NCI-H187 treated with DMSO at 0.1 percent for 48 hours (cell line): ENCODE measurements around the gene CEPT1.
A peak's percentile ranks its signal among the peaks of the same experiment; 100 is the strongest.
"Not testable (repeated sequence)": the region's sequence is repeated elsewhere in the genome, so short reads cannot be mapped to it uniquely, and the experiment has no call there.

Experiments used
- DNase-seq: peaks from one replicate; lab custom pipeline; 2025; lab: John Stamatoyannopoulos, UW

The CEPT1 gene

DNA sequence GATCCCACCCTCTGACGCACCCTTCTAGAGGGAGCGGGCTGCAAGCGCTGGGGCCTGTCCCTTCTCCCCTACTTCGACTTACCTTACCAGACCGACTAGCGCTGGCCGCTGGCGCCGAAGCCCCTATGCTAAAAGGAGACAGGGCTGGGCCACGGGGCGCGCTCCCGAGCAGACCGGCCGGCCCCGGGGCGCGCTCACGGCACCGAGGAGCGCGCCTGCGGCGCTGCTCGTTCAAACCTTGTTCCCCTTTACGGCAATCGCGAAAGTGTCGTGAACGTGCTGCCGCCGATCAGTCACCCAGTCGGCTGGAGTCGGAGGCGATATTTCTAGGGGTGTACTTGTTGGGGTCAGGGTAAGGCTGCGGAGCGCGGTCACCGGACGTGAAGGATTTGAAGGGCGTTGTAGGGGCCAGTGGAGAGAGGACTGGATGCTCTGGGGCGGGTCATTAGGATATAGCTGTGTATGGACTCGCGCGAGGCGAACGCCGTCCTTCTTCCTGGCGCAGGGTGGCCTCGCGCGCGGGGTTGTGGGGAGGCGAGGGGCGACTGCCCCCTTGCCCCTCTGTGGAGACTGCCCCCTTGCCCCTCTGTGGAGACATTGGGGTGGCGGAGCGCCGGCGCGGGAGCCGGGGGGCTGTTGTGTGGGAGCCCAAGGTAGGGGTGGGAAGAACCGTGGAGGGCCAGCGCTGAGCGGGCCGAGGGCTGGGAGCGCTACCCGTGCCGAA, at the start of gene CEPT1, which contains the start of gene DRAM2:
CEPT1 (plus strand) TSS at position 268 of the 724 bp plus-strand sequence. CDS start 7,492 bp downstream, outside the sequence.
DRAM2 (minus strand) TSS at position 138 of the 724 bp plus-strand sequence. CDS start 8,539 bp downstream, outside the sequence.
- DNase-seq = peak; percentile 15

DNA sequence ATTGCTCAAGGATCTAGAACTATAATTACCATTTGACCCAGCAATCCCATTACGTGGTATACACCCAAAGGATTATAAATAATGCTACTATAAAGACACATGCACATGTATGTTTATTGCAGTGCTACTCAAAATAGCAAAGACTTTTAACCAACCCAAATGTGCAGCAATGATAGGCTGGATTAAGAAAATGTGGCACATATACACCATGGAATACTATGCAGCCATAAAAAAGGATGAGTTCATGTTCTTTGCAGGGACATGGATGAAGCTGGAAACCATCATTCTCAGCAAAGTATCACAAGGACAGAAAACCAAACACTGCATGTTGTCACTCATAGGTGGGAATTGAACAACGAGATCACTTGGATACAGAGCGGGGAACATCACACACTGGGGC, 44.6 kb upstream of the CEPT1 start:
- not testable (repeated sequence) for DNase-seq

DNA sequence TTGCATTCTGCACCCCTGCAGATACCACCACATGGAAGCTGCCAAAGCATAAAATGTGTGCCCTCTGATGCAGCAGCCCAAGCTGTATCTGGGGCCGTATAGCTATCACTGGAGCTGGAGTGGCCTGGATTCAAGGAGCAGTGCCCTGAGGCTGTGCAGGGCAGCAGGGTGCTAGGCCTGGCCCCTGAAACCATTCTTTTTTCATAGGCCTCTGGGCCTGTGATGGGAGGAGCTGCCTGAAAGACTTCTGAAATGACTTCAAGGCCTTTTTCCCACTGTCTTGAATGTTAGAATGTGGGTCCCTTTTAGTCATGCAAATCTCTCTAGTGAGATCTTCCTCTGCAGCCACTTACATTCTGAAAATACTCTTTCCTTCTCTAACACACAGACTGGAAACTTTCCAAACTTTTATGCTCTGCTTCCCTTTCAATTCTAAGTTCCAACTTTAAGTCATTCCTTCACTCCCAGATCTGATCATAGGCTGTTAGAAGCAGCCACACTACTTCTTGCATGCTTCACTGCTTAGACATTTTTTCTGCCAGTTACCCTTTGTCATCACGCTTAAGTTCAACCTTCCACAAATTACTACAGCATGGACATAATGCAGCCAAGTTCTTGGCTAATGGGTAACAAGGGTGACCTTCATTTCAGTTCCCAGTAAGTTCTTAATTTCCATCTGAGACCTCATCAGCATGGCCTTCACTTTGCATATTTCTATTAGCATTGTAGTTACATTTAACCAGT, 42.5 kb upstream of the CEPT1 start:
- no peak for DNase-seq

DNA sequence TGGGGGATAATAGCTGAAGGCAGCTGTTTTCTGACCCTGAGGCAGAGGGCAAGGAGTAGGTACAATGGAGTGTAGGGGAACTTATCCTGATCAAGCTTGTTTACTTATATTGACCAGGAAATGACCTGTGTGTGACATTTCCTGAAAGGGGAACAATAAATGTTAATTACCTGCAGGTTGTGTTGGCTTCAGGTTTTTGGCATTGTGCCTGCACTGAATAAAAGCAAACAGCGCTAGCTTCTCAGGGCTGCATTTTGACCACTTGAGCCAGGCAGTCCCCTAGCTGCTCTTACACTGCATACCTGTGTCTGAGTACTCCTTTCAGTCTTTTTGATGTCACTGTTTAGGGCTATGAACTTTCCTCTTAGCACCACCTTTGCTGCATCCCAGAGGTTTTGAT, 40.7 kb upstream of the CEPT1 start:
- no peak for DNase-seq

DNA sequence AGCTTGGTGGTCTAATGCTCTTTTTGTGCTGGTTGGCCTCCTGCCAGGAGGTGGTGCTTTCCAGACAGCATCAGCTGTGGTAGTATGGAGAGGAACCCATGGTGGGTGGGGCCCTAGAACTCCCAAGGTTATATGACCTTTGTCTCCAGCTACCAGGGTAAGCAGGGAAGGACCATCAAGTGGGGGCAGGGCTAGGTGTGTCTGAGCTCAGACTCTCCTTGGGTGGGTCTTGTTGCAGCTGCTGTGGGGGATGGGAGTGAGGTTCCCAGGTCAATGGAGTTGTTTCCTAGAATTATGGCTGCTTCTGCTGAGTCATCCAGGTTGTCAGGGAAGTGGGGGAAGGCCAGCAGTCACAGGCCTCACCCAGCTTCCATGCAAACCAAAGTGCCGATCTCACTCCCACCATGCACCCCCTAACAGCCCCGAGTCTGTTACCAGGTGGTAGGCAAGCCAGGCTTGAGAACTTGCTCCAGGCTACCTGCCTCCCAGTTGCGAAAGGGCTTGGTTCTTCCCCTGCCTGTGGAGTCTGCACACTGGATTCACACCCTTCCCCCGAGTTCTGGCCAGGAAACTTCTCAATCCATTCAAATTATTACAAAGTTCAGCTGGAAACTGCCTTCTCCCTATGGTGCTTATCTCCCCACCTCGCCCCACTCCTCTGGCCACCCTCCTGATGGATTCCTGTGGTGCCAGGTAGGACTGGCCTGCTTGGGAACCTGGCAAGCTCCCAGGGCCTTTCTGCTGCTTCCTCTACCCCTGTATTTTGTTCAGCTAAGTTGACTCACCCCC, 38.0 kb upstream of the CEPT1 start:
- DNase-seq = no peak

DNA sequence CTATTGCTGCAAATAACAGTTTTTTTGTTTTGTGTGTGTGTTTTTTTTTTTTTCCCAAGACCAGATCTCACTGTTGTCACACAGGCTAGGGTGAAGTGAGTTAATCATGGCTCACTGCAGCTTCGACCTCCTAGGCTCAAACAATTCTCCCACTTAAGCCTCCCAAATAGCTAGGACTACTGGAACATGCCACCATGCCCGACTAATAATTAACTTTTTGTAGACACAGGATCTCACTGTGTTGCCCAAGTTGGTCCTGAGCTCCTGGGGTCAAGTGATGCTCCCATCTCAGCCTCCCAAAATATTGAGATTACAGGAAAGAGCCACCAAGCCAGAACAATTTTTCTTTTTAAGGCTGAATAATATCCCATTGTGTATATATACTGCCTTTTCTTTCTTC, 35.0 kb upstream of the CEPT1 start:
- DNase-seq = no peak

DNA sequence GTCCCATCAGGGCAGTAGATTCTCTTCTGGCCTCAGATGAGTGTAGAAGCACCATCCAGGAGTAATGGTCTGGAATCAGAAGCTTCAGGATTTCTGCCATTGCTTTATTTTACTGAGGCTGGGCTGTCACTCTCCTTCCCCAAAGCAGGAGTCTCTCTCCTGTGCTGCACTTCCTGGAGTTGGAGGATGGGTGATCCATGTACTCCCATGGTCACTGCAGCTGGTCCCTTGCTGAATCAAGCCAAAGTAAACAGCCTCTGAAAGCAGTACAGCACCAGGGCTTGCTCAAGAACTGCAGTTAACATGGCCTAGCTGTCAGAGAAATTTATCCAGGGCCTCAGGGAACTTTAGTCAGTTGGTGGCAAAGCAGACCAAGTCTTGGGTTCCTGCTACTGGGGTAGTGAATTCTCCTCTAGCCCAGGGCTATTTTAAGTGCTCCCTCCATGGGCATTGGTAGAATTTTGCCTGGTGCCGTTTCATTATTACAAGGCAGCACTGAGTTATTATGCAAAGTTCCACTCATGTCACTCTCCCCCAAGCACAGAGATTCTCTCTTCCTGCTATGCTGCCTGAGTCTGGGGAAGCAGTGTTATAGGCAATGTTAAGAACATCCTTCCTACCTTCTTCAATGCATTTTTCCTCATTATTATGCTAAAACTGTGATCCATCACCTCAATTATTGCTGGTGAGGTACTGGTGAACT, 29.7 kb upstream of the CEPT1 start:
- no peak for DNase-seq

DNA sequence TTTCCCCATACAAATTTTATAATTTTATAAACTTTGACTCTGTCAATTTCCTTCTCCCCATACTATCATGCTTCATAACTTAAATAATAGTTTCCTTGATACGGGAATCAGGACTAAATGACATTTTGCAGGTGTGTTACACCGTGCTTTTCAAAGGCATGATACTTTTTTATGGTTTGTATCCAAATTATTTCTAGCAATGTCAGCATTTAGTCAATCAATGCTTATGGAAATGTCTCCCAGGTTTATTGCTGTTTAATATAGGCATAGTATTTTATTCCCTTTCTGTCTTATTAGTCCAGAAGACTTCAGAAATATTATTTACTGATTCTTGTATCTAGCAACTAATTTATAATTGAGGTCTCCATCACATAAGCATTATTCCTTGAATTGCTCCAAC, 23.5 kb upstream of the CEPT1 start:
- no peak for DNase-seq

DNA sequence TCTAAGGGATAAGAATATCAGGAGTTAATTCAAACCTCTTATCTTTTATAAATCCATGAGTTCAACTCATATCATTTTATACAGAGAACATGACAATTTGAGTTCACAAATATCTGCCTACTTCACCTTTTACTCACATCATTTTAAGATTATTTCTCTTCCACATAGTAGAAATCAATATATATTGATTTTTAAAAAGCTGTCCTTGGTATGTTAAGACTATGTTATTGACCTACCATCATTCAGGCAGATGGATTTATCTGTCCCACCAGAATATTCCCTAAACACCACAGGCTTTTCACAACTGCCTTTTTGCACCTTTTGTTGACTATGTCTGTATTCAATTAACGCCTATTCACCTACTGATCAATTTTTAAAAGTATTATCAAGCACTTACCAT, 13.7 kb upstream of the CEPT1 start:
- DNase-seq = no peak

DNA sequence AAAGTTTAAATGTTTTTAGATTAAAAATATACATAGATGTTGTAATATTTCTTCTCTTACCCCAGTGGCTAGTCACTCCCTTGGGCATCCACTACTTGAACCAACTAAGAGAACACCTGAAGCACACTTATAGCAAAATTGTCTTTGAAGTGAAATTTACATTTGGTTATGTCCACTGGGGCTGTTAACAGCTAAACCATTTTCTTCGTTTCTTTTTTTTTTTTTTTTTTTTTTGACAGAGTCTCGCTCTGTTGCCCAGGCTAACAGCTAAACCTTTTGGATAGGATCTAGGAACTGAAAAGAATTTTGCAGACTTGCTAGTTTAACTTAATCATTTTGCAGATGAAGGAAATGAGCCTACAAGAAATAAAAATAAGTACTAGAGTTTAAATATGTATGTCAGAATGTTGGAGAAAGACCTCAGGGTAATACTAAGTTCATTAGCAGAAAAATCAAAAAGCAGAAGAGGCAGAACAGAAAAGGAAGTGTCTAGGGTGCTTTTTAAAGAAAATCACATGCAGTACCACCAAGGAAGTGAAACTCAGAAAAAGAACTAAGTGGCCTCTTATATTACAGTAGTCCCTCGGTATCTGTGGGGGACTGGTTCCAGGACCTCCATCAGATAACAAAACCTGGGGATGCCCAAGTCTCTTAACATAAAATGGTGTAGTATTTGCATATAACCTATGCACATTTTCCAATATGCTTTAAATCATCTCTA, 11.9 kb upstream of the CEPT1 start:
- DNase-seq = no peak

DNA sequence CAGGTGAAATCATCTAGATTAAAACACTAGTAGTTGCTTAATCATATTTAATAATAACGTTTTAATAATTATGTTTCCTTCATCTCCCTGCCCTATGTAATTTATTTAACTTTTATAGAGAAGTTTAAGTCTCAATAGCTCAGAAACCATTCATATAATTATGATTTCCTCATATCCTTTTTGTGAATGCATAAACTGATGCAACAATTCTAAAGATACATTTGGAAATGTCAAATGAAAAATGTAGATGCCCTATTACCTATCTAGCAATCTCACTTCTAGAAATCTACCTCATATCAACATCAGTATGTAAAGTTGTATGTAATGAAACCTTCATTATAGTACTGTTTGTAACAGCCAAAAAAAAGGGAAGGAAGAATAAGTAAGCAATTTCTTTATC, 10.6 kb upstream of the CEPT1 start:
- no peak for DNase-seq

DNA sequence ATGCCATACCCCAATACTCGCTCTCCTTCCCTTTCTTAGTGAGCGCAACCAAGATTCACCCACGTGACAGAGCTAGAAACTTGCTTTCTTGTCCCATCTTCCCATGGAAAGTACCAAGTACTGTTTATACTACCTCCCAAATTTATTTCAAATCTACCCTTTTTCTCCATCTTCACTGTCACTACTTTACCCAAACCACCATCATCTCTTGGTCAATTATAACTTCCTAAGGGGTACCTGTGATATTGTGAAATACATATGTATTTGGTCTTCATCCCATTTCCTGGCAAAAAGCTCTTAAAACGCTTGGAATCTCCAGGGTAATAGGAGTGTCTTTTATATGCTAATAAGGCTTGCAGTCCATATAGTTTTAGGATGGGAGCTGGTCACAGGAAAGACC, 8.3 kb upstream of the CEPT1 start:
- DNase-seq = no peak

DNA sequence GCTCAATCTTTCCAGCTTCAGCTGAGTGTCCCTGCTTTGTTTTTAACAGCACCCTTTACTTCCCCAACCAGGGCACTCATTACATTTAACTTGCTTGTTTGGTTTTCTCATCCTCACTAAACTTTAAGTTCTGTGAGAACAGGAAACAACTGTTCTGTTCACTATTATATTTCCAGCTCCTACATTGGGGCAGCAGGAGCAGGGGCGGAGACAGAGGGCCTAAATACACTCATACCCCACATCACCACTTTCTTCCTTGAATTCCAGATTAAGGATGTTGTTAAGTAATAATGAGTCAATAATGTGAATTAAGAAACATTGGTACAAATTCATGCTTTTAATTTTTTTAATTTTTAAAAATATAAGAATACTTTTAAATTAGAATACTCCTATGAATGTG, 6.2 kb upstream of the CEPT1 start:
- no peak for DNase-seq

DNA sequence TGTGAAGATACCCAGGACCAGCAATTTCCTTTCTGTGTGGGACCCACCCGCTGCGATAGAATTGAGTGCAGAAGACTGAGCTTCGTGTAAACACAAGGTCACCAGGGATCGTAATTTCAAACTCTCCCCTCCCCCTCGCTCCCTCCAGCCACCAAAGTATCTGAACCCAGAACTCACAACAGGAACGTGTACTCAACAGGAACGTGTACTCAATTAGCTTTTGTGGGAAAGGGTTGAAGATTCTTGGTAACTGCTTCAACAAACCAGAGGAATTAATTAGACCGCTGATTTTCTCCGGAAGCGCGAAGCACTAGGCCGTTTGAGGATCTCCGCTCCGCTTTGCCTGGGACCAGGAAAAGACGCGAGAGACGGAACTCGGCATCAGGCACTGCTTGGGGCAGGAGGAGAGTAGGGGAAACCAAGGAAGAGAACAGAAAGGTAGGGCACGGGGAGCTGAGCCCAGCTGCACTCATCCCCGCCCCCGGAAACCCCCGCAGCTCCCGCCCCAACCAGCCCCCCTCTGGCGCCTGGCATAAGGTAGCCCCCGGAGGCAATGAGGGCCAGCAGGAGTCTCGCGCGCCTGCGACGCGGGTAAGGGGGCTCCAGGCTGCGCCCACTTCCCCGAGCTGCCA, 583 bp upstream of the CEPT1 start:
- DNase-seq = no peak

DNA sequence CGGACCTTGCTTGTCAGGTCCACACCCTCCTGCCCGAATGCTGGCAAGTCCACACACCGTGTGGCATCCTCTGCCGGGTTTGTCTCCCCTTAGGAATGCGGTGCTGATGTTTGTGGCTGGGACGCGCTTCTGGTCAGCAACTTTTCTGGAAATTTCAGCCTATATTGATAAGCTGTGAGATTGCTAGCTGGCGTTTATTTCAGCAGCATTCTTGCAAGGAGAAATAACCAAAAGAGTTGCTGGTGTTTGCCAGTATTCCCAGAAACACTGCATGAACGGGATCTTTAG, 601 bp downstream of the CEPT1 start:
- no peak for DNase-seq

DNA sequence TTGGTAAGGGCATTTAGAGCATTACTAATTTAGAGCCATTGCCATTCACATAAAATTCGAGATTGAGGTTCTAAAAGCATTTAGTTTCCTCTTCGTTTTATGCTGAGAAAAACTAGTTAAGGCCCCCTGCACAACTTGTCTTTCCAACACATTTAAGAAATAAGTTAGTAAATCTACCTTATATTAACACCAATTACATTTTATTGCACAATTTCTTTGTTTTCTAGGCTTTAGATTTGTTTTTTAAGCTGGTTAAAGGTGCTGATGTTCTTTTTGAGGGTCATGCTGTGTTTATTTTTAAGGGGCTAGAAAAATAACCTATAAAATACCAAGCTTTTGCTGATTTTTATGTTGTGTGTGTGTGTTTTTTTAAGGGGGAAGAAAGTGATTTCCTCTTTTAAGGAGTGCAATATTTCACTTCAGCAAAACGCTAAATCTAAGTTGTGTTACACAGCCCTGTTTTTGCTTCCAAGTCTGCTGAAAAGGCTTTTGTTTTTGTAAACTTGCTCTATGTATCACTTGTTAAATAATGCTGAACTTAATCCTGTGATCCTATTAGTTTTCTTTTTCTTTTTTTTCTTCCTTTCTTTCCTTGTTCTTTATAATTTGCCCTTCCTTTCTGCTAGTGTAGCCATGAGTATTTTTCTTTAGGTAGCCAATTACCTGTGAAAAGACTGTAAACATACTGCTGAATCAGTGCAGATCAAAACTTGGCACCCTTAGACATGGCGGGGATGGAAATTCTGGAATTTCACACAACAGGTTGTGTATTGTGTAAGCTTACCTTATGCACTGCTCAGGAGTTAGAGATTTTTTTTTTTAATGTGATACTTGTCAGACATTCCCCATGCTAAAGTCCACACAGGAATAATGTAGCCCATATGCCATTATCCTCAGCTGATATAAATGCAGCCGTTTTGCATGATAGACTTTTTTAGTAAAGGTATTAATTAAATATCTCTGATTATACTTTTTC, 1.5 kb downstream of the CEPT1 start:
- no peak for DNase-seq

DNA sequence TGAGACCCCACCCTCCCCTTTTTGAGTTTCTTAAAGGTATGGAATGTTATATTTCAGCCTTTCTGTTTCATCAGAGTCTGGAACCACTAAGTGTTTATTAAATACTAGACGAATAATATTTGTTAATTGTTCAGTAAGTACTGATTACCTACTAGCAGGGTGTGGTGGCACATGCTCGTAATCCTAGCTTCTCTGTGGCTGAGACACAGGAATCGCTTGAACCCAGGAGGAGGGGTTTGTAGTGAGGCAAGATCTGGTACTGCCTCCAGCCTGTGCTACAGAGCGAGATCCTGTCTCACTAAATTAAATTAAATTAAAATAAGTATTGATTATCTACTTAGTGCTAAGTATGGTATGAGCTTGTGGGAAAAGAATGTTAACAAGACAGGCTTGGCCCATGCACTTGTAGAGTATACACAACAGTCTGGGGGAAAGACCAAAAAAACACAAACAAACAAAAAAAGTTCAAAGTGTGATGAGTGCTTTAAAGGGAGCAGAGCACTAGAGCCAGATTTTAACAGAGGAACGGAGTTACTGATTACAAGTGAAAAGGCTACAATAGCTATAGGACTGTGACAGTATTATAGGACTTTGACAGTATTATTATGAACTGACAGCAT, 2.4 kb downstream of the CEPT1 start:
- no peak for DNase-seq

DNA sequence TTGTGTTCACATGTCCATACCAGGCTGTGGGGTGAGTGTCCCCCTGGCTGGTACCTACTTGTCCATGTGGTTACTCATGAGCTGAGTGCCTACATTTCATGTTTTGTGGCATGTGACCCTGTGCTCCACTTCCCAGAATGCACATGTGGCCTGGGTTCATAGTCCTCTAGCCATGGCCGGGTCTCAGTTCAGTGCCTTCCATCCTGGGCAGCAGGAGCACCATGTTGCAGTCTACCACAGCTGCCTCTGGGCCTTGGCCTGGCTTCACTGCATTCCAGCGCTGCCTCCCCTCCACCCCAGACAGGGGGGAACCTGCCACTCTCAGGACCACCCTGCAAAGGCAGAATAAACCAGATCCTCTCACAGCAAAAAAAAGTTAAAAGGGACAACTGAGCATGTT, 5.5 kb downstream of the CEPT1 start:
- DNase-seq = no peak

DNA sequence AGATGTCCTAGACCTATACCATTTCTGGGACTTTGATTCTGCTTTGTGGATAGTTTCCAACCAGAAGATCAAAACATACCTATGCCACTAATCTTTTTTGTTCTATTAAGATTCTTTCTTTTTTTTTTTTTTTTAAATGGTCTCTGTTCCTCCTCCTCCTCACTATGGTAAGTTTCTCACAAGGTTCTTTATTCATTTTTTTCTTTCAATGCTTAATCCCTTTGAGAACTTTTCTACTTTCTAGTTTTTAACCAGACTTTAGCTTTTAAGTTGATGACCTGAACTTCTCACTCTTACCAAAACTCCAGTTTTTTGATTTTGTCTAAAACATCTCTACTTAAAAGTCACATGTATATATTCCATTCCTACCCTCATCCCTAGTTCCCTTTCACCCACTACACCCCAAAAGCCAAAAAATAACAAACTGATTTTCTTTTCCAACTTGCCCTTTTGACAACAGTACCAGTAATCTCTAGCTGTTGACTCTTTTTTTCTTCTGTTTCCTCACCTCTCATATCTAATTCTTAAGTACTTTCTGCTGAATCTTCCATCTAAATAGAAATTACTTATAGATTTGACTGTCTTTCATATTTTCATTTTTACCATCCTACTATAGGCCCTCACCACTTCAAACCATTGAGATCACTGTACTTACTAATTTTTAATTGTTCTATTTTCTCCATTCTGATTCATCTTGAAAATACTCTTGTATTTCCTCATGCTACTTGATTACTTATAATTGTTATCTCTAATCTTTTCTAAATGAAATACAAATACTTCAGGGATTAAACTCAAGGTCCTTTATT, 6.1 kb downstream of the CEPT1 start:
- DNase-seq = no peak
